Stomach (tissue), 4 donors: ENCODE measurements around the gene MPP1.

Experiments used
- CTCF ChIP-seq, 7 experiments: fragments of 450-650 bp in 4 of 7; fragments of 200-600 bp in 3 of 7; sonication (generic) in 3 of 7; IDR thresholded peaks; one replicate each; pipeline ENCODE4 v1.5.1; 2016 to 2019; ENCODE audit warnings: antibody characterized with exemption in 7 of 7, control low read depth in 2 of 7, mild to moderate bottlenecking in 1 of 7
- EP300 ChIP-seq: sonication (generic); formaldehyde crosslinking; IDR thresholded peaks from one replicate; pipeline ENCODE4 v1.6.1; 2017; ENCODE audit warnings: antibody characterized with exemption
- POLR2A ChIP-seq, 4 donors: fragments of 450-650 bp; IDR thresholded peaks; one replicate each; pipeline ENCODE4 v1.6.1; 2016; ENCODE audit warnings: antibody characterized with exemption in 4 of 4, control low read depth in 2 of 4, mild to moderate bottlenecking in 1 of 4, moderate library complexity in 1 of 4
- POLR2AphosphoS5 ChIP-seq, 3 donors: sonication (generic); formaldehyde crosslinking; IDR thresholded peaks; one replicate each; pipeline ENCODE4 v1.6.1; 2016; ENCODE audit warnings: antibody characterized with exemption in 3 of 3

- TF ChIP-seq CTCF (IDR thresholded peaks at IDR 0.05) = no peak
- TF ChIP-seq POLR2A (IDR thresholded peaks at IDR 0.05) = no peak
- peak in 2 of 3 donors; percentile 32 to 77 for TF ChIP-seq POLR2AphosphoS5 (IDR thresholded peaks at IDR 0.05)
- no peak for TF ChIP-seq EP300
These were observed 69.4 kb downstream of the MPP1 start for GRCh38 chrX:154735695-154736393.
